Lower lobe of right lung (tissue), 2 donors: Measurements from ENCODE around the gene POU2AF1. TPM values are rescaled to one million over a fixed set of nuclear protein-coding genes. Genes with fewer than 3 reads are reported as not detected.

Experiments
- ATAC-seq, 2 donors: fragments of 200-7000 bp; cut with Tn5 transposase; one replicate each; pipeline ENCODE4 v1.9.1; 2020 to 2022; ENCODE audit warnings: mild to moderate bottlenecking in 2 of 2, moderate library complexity in 2 of 2
- DNase-seq: peaks from one replicate; pipeline ENCODE4 v3.0.0-alpha.2; 2020
- H3K27ac ChIP-seq: fragments of 200-600 bp; one replicate; pipeline ENCODE4 v1.8.0; 2022
- H3K27me3 ChIP-seq: fragments of 200-600 bp; one replicate; pipeline ENCODE4 v1.8.0; 2022; ENCODE audit warnings: low read depth
- H3K36me3 ChIP-seq: fragments of 200-600 bp; one replicate; pipeline ENCODE4 v1.8.0; 2022; ENCODE audit warnings: mild to moderate bottlenecking
- H3K4me1 ChIP-seq: fragments of 200-600 bp; one replicate; pipeline ENCODE4 v1.8.0; 2022
- H3K4me3 ChIP-seq: fragments of 200-600 bp; one replicate; pipeline ENCODE4 v1.8.0; 2022; ENCODE audit warnings: mild to moderate bottlenecking
- H3K9me3 ChIP-seq: fragments of 200-600 bp; one replicate; pipeline ENCODE4 v1.8.0; 2022
- intact Hi-C: fragments of 100-400 bp; cut with DNase I; formaldehyde crosslinking; loops from one replicate; pipeline ENCODE4 v1.11.0; 2022
- total RNA-seq: library from RNA; stranded (reverse); fragmentation: NEBNext Ultra II Directional; extraction: Animal tissue kit (Norgen Biotek cat#: 25700); gene quantifications from one replicate; pipeline ENCODE4 v1.2.1, GENCODE V29; 2021
- TF ChIP-seq, protein P1 (sequence below): fragments of 200-600 bp; IDR thresholded peaks from one replicate; pipeline ENCODE4 v1.8.0; 2022; ENCODE audit warnings: antibody characterized with exemption, mild to moderate bottlenecking
- donor health status: DM: no; HTN: yes; CAD: no; lungs with severe emphysema.

POU2AF1 gene
- total RNA-seq, 1 donor from 2014 or later: 3.4 TPM

DNA sequence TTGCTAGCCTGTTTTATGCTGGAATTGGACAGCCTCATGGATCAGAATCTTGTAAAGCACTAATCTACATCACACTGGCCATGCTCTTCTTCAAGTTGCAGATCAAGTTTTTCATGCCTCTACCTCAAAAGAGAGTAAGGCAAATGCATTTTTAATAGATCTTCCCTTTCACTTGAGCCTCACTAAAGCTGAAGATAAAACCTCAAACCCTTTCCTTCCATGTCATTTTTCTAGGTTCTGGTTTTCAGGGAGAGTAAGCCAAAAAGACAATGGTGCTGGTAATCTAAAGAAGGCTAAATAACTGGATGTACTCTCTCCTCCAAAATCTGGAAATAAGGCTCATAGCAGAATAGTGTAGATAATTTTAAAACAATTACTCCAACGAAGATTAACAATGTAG lies 28.3 kb downstream of the POU2AF1 start:
- Histone ChIP-seq H3K4me3 (no peak overlapping the region), H3K27ac (no peak overlapping the region), H3K4me1 (no peaks in the 10 kb centered on the region), H3K27me3 (no peaks in the 10 kb centered on the region), H3K36me3 (no peaks in the 10 kb centered on the region), H3K9me3 (no peaks in the 10 kb centered on the region)
- DNase-seq (no peak), ATAC-seq (no peak)
- TF ChIP-seq, protein P1, sequence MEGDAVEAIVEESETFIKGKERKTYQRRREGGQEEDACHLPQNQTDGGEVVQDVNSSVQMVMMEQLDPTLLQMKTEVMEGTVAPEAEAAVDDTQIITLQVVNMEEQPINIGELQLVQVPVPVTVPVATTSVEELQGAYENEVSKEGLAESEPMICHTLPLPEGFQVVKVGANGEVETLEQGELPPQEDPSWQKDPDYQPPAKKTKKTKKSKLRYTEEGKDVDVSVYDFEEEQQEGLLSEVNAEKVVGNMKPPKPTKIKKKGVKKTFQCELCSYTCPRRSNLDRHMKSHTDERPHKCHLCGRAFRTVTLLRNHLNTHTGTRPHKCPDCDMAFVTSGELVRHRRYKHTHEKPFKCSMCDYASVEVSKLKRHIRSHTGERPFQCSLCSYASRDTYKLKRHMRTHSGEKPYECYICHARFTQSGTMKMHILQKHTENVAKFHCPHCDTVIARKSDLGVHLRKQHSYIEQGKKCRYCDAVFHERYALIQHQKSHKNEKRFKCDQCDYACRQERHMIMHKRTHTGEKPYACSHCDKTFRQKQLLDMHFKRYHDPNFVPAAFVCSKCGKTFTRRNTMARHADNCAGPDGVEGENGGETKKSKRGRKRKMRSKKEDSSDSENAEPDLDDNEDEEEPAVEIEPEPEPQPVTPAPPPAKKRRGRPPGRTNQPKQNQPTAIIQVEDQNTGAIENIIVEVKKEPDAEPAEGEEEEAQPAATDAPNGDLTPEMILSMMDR: no peak
- intact Hi-C loops: no loop called here

DNA sequence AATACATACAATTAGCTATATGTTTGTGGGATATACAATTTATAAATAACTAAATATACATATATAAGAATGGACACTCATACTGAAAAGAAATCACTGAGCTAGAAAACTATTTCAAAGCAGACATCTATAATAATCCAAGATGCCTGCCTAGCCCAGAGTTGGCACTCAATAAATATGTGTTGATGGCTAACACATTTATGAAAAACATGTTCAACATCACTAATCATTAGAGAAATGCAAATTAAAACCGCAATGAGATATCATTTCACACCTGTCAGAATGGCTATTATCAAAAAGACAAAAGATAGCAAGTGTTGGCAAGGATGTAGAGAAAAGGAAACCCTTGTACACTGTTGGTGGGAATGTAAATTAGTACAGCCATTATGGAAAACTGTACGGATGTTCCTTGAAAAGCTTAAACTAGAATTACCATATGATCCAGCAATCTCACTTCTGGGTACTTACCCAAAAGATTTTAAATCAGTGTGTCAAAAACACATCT lies 29.8 kb downstream of the POU2AF1 start:
- intact Hi-C loops: no loop called here
- no peaks in the 10 kb centered on the region for H3K4me1 ChIP-seq
- H3K4me3 ChIP-seq: no peak overlapping the region
- H3K9me3 ChIP-seq: no peaks in the 10 kb centered on the region
- H3K27ac ChIP-seq: no peak overlapping the region
- no peak for ATAC-seq
- no peak for DNase-seq
- TF ChIP-seq, protein P1: no peak
- H3K36me3 ChIP-seq: no peaks in the 10 kb centered on the region
- H3K27me3 ChIP-seq: no peaks in the 10 kb centered on the region

- H3K27ac ChIP-seq: no peak overlapping the region
- ATAC-seq: no peak
- no peaks in the 10 kb centered on the region for H3K4me1 ChIP-seq
- DNase-seq: no peak
- H3K9me3 ChIP-seq: no peaks in the 10 kb centered on the region
- H3K4me3 ChIP-seq: no peak overlapping the region
- TF ChIP-seq, protein P1: no peak
- intact Hi-C loops: no loop called here
- H3K36me3 ChIP-seq: no peaks in the 10 kb centered on the region
- H3K27me3 ChIP-seq: no peaks in the 10 kb centered on the region
Observed at GRCh38 chr11:111348147-111348546, 30.9 kb downstream of the POU2AF1 start.

- TF ChIP-seq, protein P1: no peak
- Histone ChIP-seq H3K4me3 (no peak overlapping the region), H3K4me1 (no peaks in the 10 kb centered on the region), H3K36me3 (no peaks in the 10 kb centered on the region), H3K9me3 (no peaks in the 10 kb centered on the region), H3K27ac (no peak overlapping the region), H3K27me3 (no peaks in the 10 kb centered on the region)
- intact Hi-C loops: no loop called here
- DNase-seq: no peak
- ATAC-seq: no peak
Observed at GRCh38 chr11:111347723-111348115, 31.4 kb downstream of the POU2AF1 start.

GRCh38 chr11:111347002-111347722 lies 31.9 kb downstream of the POU2AF1 start:
- ATAC-seq (no peak), DNase-seq (no peak)
- Histone ChIP-seq H3K4me1 (no peaks in the 10 kb centered on the region), H3K27me3 (no peaks in the 10 kb centered on the region), H3K4me3 (no peak overlapping the region), H3K27ac (no peak overlapping the region), H3K9me3 (no peaks in the 10 kb centered on the region), H3K36me3 (no peaks in the 10 kb centered on the region)
- intact Hi-C loops: no loop called here
- TF ChIP-seq, protein P1: no peak
